ENCODE results near the gene RFT1. TPM values are rescaled to one million over a fixed set of nuclear protein-coding genes. Genes with fewer than 3 reads are reported as not detected.

RFT1 gene
- total RNA-seq, 1 experiment from 2014 or later: 18.0 TPM

Other genes starting within 250 kb of the RFT1 start
- gene STIMATE, start 232.9 kb downstream of the RFT1 start, total RNA-seq (2014; rRNA removed; shearing (Covaris generic)): 14.5 and 14.8 TPM in 2 replicates
- 1.9 and 15.1 TPM in 2 replicates for gene SFMBT1, start 84.4 kb downstream of the RFT1 start, total RNA-seq (2014; rRNA removed; shearing (Covaris generic))
- 0.03 and 1.00 TPM in 2 replicates for gene PRKCD, start 30.8 kb upstream of the RFT1 start, total RNA-seq (2014; rRNA removed; shearing (Covaris generic))
- gene TKT, start 125.6 kb upstream of the RFT1 start, total RNA-seq (2014; rRNA removed; shearing (Covaris generic)): 182 and 278 TPM in 2 replicates
- gene DCP1A, start 217.1 kb upstream of the RFT1 start, total RNA-seq (2014; rRNA removed; shearing (Covaris generic)): 15.2 and 15.5 TPM in 2 replicates

Data from SJSA1 (cell line).